HL-60 (cell line): ENCODE measurements around the gene CCDC85C.

Source experiments
- DNase-seq, 2 experiments: peaks; one replicate each; pipeline ENCODE4 v3.0.0-alpha.2; 2010 to 2020; ENCODE audit warnings: low read depth in 1 of 2, low spot score in 1 of 2
- H3K27ac ChIP-seq: fragments of 250-450 bp; sonication (Bioruptor Pico); replicated peaks from 2 replicates; pipeline ENCODE4 v1.5.1; 2020; ENCODE audit warnings: mild to moderate bottlenecking, moderate library complexity
- H3K27me3 ChIP-seq: fragments of 250-450 bp; sonication (Bioruptor Pico); 2 replicates; pipeline ENCODE4 v1.5.1; 2021; ENCODE audit warnings: mild to moderate bottlenecking, moderate library complexity; ENCODE audit not compliant: insufficient read depth, poor library complexity, severe bottlenecking
- H3K4me3 ChIP-seq: replicated peaks from 2 replicates; pipeline ENCODE4 v1.5.1; 2011; ENCODE audit warnings: mild to moderate bottlenecking, control low read depth, low read length; ENCODE audit not compliant: insufficient read depth
- CTCF ChIP-seq: IDR thresholded peaks from one replicate; pipeline ENCODE4 v1.5.1; 2011; ENCODE audit warnings: low read length, control low read depth, inconsistent platforms; ENCODE audit not compliant: insufficient read depth
- GABPA ChIP-seq: IDR thresholded peaks from 2 replicates; pipeline ENCODE4 v1.6.1; 2012; ENCODE audit warnings: low read depth
- POLR2AphosphoS5 ChIP-seq: IDR thresholded peaks from 2 replicates; pipeline ENCODE4 v1.6.1; 2012; ENCODE audit warnings: low read depth
- REST ChIP-seq: IDR thresholded peaks from 2 replicates; pipeline ENCODE4 v1.6.1; 2012; ENCODE audit warnings: low read depth; ENCODE audit not compliant: insufficient replicate concordance
- SPI1 ChIP-seq: IDR thresholded peaks from 2 replicates; pipeline ENCODE4 v1.6.1; 2012; ENCODE audit warnings: low read depth, mild to moderate bottlenecking, borderline replicate concordance

CCDC85C gene

GRCh38 chr14:99566009-99566389, 38.0 kb downstream of the CCDC85C start:
- H3K27ac ChIP-seq: no peak overlapping the region
- TF ChIP-seq REST (no peak), CTCF (no peak)
- no peak overlapping the region for H3K4me3 ChIP-seq
- H3K27me3 ChIP-seq: peaks cover 4% of the 10 kb centered on the region
- no peak for DNase-seq

GRCh38 chr14:99565383-99565782, 38.6 kb downstream of the CCDC85C start:
- Histone ChIP-seq H3K4me3 (no peak overlapping the region), H3K27ac (no peak overlapping the region), H3K27me3 (peaks cover 4% of the 10 kb centered on the region)
- DNase-seq: no peak
- TF ChIP-seq GABPA (no peak), CTCF (no peak), POLR2AphosphoS5 (no peak), REST (no peak), SPI1 (no peak)

GRCh38 chr14:99564926-99565259, 39.1 kb downstream of the CCDC85C start:
- no peak for DNase-seq
- no peak overlapping the region for H3K27ac ChIP-seq
- TF ChIP-seq CTCF: no peak
- no peak for TF ChIP-seq POLR2AphosphoS5
- peaks cover 4% of the 10 kb centered on the region for H3K27me3 ChIP-seq
- H3K4me3 ChIP-seq: no peak overlapping the region

- H3K4me3 ChIP-seq: no peak overlapping the region
- TF ChIP-seq SPI1: no peak
- no peak for TF ChIP-seq POLR2AphosphoS5
- TF ChIP-seq GABPA: no peak
- TF ChIP-seq REST: no peak
- TF ChIP-seq CTCF: no peak
- H3K27me3 ChIP-seq: peaks cover 4% of the 10 kb centered on the region
- no peak overlapping the region for H3K27ac ChIP-seq
- DNase-seq: no peak
These were observed 39.6 kb downstream of the CCDC85C start for GRCh38 chr14:99564256-99564925.
